GM23338 (cell line): ENCODE measurements around the gene CAPZB. TPM values are rescaled to one million over a fixed set of nuclear protein-coding genes. Genes with fewer than 3 reads are reported as not detected.

ENCODE experiments used
- ATAC-seq: fragments of 200-7000 bp; cut with Tn5 transposase; 3 replicates; pipeline ENCODE4 v1.9.1; 2020
- DNase-seq: peaks from one replicate; pipeline ENCODE4 v3.0.0-alpha.2; 2015; ENCODE audit warnings: low spot score
- H2AFZ ChIP-seq: fragments of 200-600 bp; sonication (generic); 2 replicates; pipeline ENCODE4 v1.8.0; 2016; ENCODE audit warnings: antibody characterized with exemption, mild to moderate bottlenecking, moderate library complexity
- H3F3A ChIP-seq: fragments of 200-600 bp; sonication (generic); replicated peaks from 2 replicates; pipeline ENCODE4 v1.8.0; 2017; ENCODE audit warnings: antibody characterized with exemption, mixed run types, low read depth
- H3K27ac ChIP-seq: fragments of 200-600 bp; sonication (generic); 2 replicates; pipeline ENCODE4 v1.6.1; 2016; ENCODE audit warnings: low read depth
- H3K27me3 ChIP-seq: fragments of 200-600 bp; sonication (generic); 2 replicates; pipeline ENCODE4 v1.8.0; 2016; ENCODE audit warnings: mild to moderate bottlenecking, mixed run types, moderate library complexity; ENCODE audit not compliant: insufficient read depth
- H3K36me3 ChIP-seq: fragments of 200-600 bp; sonication (generic); 2 replicates; pipeline ENCODE4 v1.8.0; 2016; ENCODE audit warnings: mild to moderate bottlenecking; ENCODE audit not compliant: insufficient read depth
- H3K4me1 ChIP-seq: fragments of 200-600 bp; sonication (generic); 2 replicates; pipeline ENCODE4 v1.8.0; 2016; ENCODE audit warnings: mild to moderate bottlenecking, moderate library complexity; ENCODE audit not compliant: insufficient read depth
- H3K4me2 ChIP-seq: fragments of 200-600 bp; sonication (generic); 2 replicates; pipeline ENCODE4 v1.7.1; 2017; ENCODE audit warnings: mixed run types
- H3K4me3 ChIP-seq: fragments of 200-600 bp; sonication (generic); 2 replicates; pipeline ENCODE4 v1.6.1; 2016; ENCODE audit warnings: mixed run types
- H3K79me2 ChIP-seq: fragments of 200-600 bp; sonication (generic); replicated peaks from 2 replicates; pipeline ENCODE4 v1.8.0; 2017; ENCODE audit warnings: mild to moderate bottlenecking; ENCODE audit not compliant: insufficient read depth
- H3K9me2 ChIP-seq: fragments of 200-600 bp; sonication (generic); 2 replicates; pipeline ENCODE4 v1.8.0; 2017; ENCODE audit not compliant: insufficient read depth
- H4K20me1 ChIP-seq: fragments of 200-600 bp; sonication (generic); replicated peaks from 2 replicates; pipeline ENCODE4 v1.8.0; 2017; ENCODE audit warnings: mild to moderate bottlenecking; ENCODE audit not compliant: insufficient read depth
- H3K27ac Mint-ChIP-seq: 2 replicates; pipeline ENCODE4 v1.8.0; 2020; ENCODE audit warnings: inconsistent platforms, mild to moderate bottlenecking, moderate library complexity, mixed read lengths
- H3K27me3 Mint-ChIP-seq: 3 replicates; pipeline ENCODE4 v1.8.0; 2022; ENCODE audit warnings: low read depth, mild to moderate bottlenecking, moderate library complexity, mixed read lengths, inconsistent platforms; ENCODE audit not compliant: insufficient read depth, poor library complexity
- H3K36me3 Mint-ChIP-seq: 3 replicates; pipeline ENCODE4 v1.8.0; 2021; ENCODE audit warnings: low read depth, mild to moderate bottlenecking, inconsistent platforms, moderate library complexity, mixed read lengths
- H3K4me1 Mint-ChIP-seq: 3 replicates; pipeline ENCODE4 v1.8.0; 2020; ENCODE audit warnings: mild to moderate bottlenecking, inconsistent platforms, mixed read lengths
- H3K4me3 Mint-ChIP-seq: 3 replicates; pipeline ENCODE4 v1.8.0; 2021; ENCODE audit warnings: moderate library complexity, mild to moderate bottlenecking, inconsistent platforms, mixed read lengths
- H3K9me3 Mint-ChIP-seq: 3 replicates; pipeline ENCODE4 v1.8.0; 2020; ENCODE audit warnings: moderate library complexity, mild to moderate bottlenecking, inconsistent platforms, mixed read lengths
- CREB1 ChIP-seq: fragments of 250-450 bp; sonication (Bioruptor Pico); IDR thresholded peaks from 2 replicates; pipeline ENCODE4 v1.5.0; 2020; ENCODE audit warnings: low read depth, mild to moderate bottlenecking, moderate library complexity
- CTCF ChIP-seq, 2 experiments: fragments of 200-600 bp in 1 of 2; sonication (generic) in 1 of 2; conservative IDR thresholded peaks; 2 replicates each; pipeline versions ENCODE4 v1.5.1 to v1.6.1; 2016 to 2017; ENCODE audit warnings: antibody characterized with exemption in 2 of 2, low read depth in 2 of 2, mild to moderate bottlenecking in 2 of 2, moderate library complexity in 1 of 2
- ETS1 ChIP-seq: IDR thresholded peaks from 2 replicates; pipeline ENCODE4 v1.6.1; 2016; ENCODE audit warnings: antibody characterized with exemption
- EZH2 ChIP-seq: fragments of 200-600 bp; sonication (generic); IDR thresholded peaks from one replicate; pipeline ENCODE4 v1.8.0; 2017; ENCODE audit warnings: antibody characterized with exemption, mild to moderate bottlenecking, low read depth; ENCODE audit not compliant: unreplicated experiment
- EZH2phosphoT487 ChIP-seq: fragments of 200-600 bp; sonication (generic); IDR thresholded peaks from one replicate; pipeline ENCODE4 v1.8.1; 2018; ENCODE audit warnings: antibody characterized with exemption; ENCODE audit not compliant: unreplicated experiment
- JUNB ChIP-seq: IDR thresholded peaks from one replicate; pipeline ENCODE4 v1.6.1; 2016; ENCODE audit warnings: antibody characterized with exemption; ENCODE audit not compliant: unreplicated experiment
- NANOG ChIP-seq: IDR thresholded peaks from 2 replicates; pipeline ENCODE4 v1.6.1; 2016; ENCODE audit warnings: antibody characterized with exemption, borderline replicate concordance
- POLR2AphosphoS5 ChIP-seq: IDR thresholded peaks from 2 replicates; pipeline ENCODE4 v1.6.1; 2016; ENCODE audit warnings: antibody characterized with exemption, low read depth
- ZNF331 ChIP-seq: fragments of 250-450 bp; sonication (Bioruptor Pico); IDR thresholded peaks from 2 replicates; pipeline ENCODE4 v1.5.0; 2020; ENCODE audit warnings: low read depth, mild to moderate bottlenecking, moderate library complexity
- polyA plus RNA-seq: library from polyadenylated mRNA; unstranded; fragments of >200 nt; fragmentation: Nextera tagmentation; extraction: Ambion mirVana; gene quantifications from 2 replicates; pipeline ENCODE4 v1.2.1, GENCODE V29; 2016
- total RNA-seq: library from RNA; depleted of rRNA; stranded (reverse); fragments of >200 nt; shearing (Covaris generic); gene quantifications from 2 replicates; pipeline ENCODE4 v1.2.3, GENCODE V29; 2014
- TF ChIP-seq, protein P1 (sequence below): IDR thresholded peaks from one replicate; pipeline ENCODE4 v1.6.1; 2018; ENCODE audit warnings: antibody characterized with exemption; ENCODE audit not compliant: unreplicated experiment

Gene CAPZB
- total and polyA plus RNA-seq, 2 experiments from 2014 or later, result 195 to 348 TPM

GRCh38 chr1:19343617-19344350, 141.6 kb downstream of the CAPZB start:
- H3K27me3 ChIP-seq, result no peaks in the 10 kb centered on the region
- no peak for ATAC-seq
- Mint-ChIP-seq H3K4me1 (peaks cover 24% of the 10 kb centered on the region), H3K27me3 (peaks cover 14% of the 10 kb centered on the region), H3K36me3 (peaks cover 41% of the 10 kb centered on the region), H3K4me3 (no peak overlapping the region), H3K9me3 (no peaks in the 10 kb centered on the region), H3K27ac (no peak overlapping the region)
- no peak overlapping the region for H3K27ac ChIP-seq
- no peaks in the 10 kb centered on the region for H3K9me2 ChIP-seq
- peaks cover 11% of the 10 kb centered on the region for H3K4me1 ChIP-seq
- H3K4me3 ChIP-seq, result no peak overlapping the region
- no peaks in the 10 kb centered on the region for H3K79me2 ChIP-seq
- H4K20me1 ChIP-seq, result peaks cover 7% of the 10 kb centered on the region
- H3K36me3 ChIP-seq, result no peaks in the 10 kb centered on the region; the same call in 1 of the 2 replicates
- TF ChIP-seq CTCF (conservative IDR thresholded peaks at IDR 0.05; ENCODE audit: low read depth in 2 of 2), result no peak
- no peak for TF ChIP-seq ETS1
- TF ChIP-seq, protein P1, sequence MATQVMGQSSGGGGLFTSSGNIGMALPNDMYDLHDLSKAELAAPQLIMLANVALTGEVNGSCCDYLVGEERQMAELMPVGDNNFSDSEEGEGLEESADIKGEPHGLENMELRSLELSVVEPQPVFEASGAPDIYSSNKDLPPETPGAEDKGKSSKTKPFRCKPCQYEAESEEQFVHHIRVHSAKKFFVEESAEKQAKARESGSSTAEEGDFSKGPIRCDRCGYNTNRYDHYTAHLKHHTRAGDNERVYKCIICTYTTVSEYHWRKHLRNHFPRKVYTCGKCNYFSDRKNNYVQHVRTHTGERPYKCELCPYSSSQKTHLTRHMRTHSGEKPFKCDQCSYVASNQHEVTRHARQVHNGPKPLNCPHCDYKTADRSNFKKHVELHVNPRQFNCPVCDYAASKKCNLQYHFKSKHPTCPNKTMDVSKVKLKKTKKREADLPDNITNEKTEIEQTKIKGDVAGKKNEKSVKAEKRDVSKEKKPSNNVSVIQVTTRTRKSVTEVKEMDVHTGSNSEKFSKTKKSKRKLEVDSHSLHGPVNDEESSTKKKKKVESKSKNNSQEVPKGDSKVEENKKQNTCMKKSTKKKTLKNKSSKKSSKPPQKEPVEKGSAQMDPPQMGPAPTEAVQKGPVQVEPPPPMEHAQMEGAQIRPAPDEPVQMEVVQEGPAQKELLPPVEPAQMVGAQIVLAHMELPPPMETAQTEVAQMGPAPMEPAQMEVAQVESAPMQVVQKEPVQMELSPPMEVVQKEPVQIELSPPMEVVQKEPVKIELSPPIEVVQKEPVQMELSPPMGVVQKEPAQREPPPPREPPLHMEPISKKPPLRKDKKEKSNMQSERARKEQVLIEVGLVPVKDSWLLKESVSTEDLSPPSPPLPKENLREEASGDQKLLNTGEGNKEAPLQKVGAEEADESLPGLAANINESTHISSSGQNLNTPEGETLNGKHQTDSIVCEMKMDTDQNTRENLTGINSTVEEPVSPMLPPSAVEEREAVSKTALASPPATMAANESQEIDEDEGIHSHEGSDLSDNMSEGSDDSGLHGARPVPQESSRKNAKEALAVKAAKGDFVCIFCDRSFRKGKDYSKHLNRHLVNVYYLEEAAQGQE, result no peak
- H2AFZ ChIP-seq, result no peak overlapping the region
- peaks cover 25% of the 10 kb centered on the region for H3F3A ChIP-seq
- no peak overlapping the region for H3K4me2 ChIP-seq
- DNase-seq, result no peak

- Histone ChIP-seq H2AFZ (no peak overlapping the region), H3F3A (peaks cover 25% of the 10 kb centered on the region), H3K27ac (no peak overlapping the region), H3K4me3 (no peak overlapping the region), H3K4me1 (peaks cover 11% of the 10 kb centered on the region), H3K4me2 (no peak overlapping the region), H3K36me3 (no peaks in the 10 kb centered on the region; the same call in 1 of the 2 replicates), H3K27me3 (no peaks in the 10 kb centered on the region), H3K79me2 (no peaks in the 10 kb centered on the region), H4K20me1 (peaks cover 3% of the 10 kb centered on the region), H3K9me2 (no peaks in the 10 kb centered on the region)
- no peaks in the 10 kb centered on the region for H3K9me3 Mint-ChIP-seq
- peaks cover 32% of the 10 kb centered on the region for H3K4me1 Mint-ChIP-seq
- DNase-seq, result no peak
- H3K36me3 Mint-ChIP-seq, result peaks cover 44% of the 10 kb centered on the region
- no peak overlapping the region for H3K27ac Mint-ChIP-seq
- H3K4me3 Mint-ChIP-seq, result no peak overlapping the region
- ATAC-seq, result no peak
- peaks cover 19% of the 10 kb centered on the region for H3K27me3 Mint-ChIP-seq
- TF ChIP-seq POLR2AphosphoS5, result no peak
- no peak for TF ChIP-seq EZH2phosphoT487
- no peak for TF ChIP-seq CREB1
- no peak for TF ChIP-seq ETS1
- TF ChIP-seq JUNB, result no peak
- no peak for TF ChIP-seq ZNF331 (CRISPR knock-in tag)
- TF ChIP-seq EZH2, result no peak
- no peak for TF ChIP-seq NANOG
- TF ChIP-seq, protein P1, result no peak
These were observed 142.3 kb downstream of the CAPZB start for GRCh38 chr1:19342894-19343616.
